Measurements from ENCODE around the gene MTPN. TPM values are rescaled to one million over a fixed set of nuclear protein-coding genes. Genes with fewer than 3 reads are reported as not detected.

The MTPN gene
- total RNA-seq, 1 experiment from 2014 or later: 98.2 TPM

DNA sequence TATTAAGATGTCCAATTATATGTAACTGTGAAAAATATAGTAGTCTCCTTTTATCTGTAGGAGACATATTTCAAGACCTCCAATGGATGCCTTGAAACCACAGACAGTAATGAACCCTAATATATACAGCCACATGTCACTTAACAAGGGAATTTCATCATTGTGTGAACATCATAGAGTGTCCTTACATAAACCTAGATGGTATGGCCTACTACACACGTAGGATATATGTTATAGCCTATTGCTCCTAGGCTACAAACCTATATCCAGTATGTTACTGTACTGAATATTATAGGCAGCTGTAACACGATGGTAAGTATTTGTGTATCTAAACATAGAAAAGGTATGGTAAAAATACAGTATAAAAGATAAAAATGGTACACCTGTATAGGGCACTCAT is 32.4 kb downstream of the MTPN start:
- Histone ChIP-seq H2AK5ac (ENCODE audit: insufficient read length, low read length) (no peak overlapping the region), H4K91ac (ENCODE audit: insufficient read length, low read depth, low read length) (no peak overlapping the region), H3K14ac (ENCODE audit: insufficient read depth, low read length) (no peak overlapping the region), H3K23ac (ENCODE audit: insufficient read length, low read depth, low read length) (no peak overlapping the region), H3K4me2 (ENCODE audit: insufficient read depth, insufficient read length, low read length) (no peak overlapping the region), H4K8ac (replicated peaks; ENCODE audit: insufficient read length, low read depth, low read length) (no peak overlapping the region), H3K4me1 (ENCODE audit: insufficient read depth, low read length) (no peaks in the 10 kb centered on the region), H4K20me1 (ENCODE audit: control insufficient read depth, insufficient read depth, insufficient read length) (no peaks in the 10 kb centered on the region), H2BK5ac (ENCODE audit: insufficient read length, low read length) (no peak overlapping the region), H3K27me3 (ENCODE audit: insufficient read depth, low read length) (no peaks in the 10 kb centered on the region), H2BK12ac (ENCODE audit: insufficient read length, low read depth, low read length) (no peak overlapping the region), H3K79me2 (ENCODE audit: insufficient read depth, low read length) (no peaks in the 10 kb centered on the region), H3K4ac (ENCODE audit: low read depth, low read length) (no peak overlapping the region), H2BK20ac (ENCODE audit: low read depth, low read length, poor library complexity, severe bottlenecking) (no peak overlapping the region), H4K5ac (ENCODE audit: insufficient read length, low read depth, low read length) (no peak overlapping the region), H3K18ac (ENCODE audit: insufficient read length, low read depth, low read length) (no peak overlapping the region), H2AFZ (ENCODE audit: low read length) (no peak overlapping the region), H2BK15ac (ENCODE audit: low read depth, low read length) (no peak overlapping the region), H3K27ac (ENCODE audit: insufficient read length, low read depth, low read length) (no peak overlapping the region), H3T11ph (ENCODE audit: low read length) (no peak overlapping the region), H2BK120ac (ENCODE audit: low read depth, low read length, poor library complexity, severe bottlenecking) (no peak overlapping the region), H3K23me2 (ENCODE audit: insufficient read length, low read depth, low read length, poor library complexity, severe bottlenecking) (no peaks in the 10 kb centered on the region), H3K79me1 (ENCODE audit: insufficient read depth, low read depth, low read length, poor library complexity, severe bottlenecking) (peaks cover 3% of the 10 kb centered on the region), H3K9me3 (ENCODE audit: control insufficient read depth, low read depth, low read length) (no peaks in the 10 kb centered on the region), H3K9ac (ENCODE audit: extremely low read depth, insufficient read length, low read length) (no peak overlapping the region), H3K56ac (ENCODE audit: insufficient read length, low read depth, low read length) (no peak overlapping the region)
- H3K36me3 Mint-ChIP-seq (ENCODE audit: insufficient read depth in 1 of 3, low read depth in 3 of 3): peaks cover 1 to 14% (median 2%) of the 10 kb centered on the region in 3 experiments; a peak in 4 of 7 replicates
- no peak for DNase-seq
- TF ChIP-seq, protein P1, sequence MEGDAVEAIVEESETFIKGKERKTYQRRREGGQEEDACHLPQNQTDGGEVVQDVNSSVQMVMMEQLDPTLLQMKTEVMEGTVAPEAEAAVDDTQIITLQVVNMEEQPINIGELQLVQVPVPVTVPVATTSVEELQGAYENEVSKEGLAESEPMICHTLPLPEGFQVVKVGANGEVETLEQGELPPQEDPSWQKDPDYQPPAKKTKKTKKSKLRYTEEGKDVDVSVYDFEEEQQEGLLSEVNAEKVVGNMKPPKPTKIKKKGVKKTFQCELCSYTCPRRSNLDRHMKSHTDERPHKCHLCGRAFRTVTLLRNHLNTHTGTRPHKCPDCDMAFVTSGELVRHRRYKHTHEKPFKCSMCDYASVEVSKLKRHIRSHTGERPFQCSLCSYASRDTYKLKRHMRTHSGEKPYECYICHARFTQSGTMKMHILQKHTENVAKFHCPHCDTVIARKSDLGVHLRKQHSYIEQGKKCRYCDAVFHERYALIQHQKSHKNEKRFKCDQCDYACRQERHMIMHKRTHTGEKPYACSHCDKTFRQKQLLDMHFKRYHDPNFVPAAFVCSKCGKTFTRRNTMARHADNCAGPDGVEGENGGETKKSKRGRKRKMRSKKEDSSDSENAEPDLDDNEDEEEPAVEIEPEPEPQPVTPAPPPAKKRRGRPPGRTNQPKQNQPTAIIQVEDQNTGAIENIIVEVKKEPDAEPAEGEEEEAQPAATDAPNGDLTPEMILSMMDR (conservative IDR thresholded peaks at IDR 0.05): no peak
- H3K27me3 Mint-ChIP-seq (ENCODE audit: low read depth): no peaks in the 10 kb centered on the region
- H3K9me3 Mint-ChIP-seq: no peaks in the 10 kb centered on the region
- peaks cover 13 to 18% of the 10 kb centered on the region in 2 experiments for H3K4me1 Mint-ChIP-seq
- no peak overlapping the region for H3K27ac Mint-ChIP-seq
- H3K4me3 Mint-ChIP-seq: no peak overlapping the region
- no CpG with 5 or more reads among the region's 2 CpGs for WGBS (ENCODE audit: extremely low coverage, insufficient read length, low lambda C conversion rate)

All from H9 (cell line).